H1 (cell line): ENCODE data around the gene ANO9. TPM values are rescaled to one million over a fixed set of nuclear protein-coding genes. Genes with fewer than 3 reads are reported as not detected.

Experiments used
- ATF3 ChIP-seq: IDR thresholded peaks from 2 replicates; pipeline ENCODE4 v1.6.1; 2011; ENCODE audit warnings: low read depth, mild to moderate bottlenecking, low read length; ENCODE audit not compliant: insufficient read depth
- BRCA1 ChIP-seq: IDR thresholded peaks from 2 replicates; pipeline ENCODE4 v1.6.1; 2012; ENCODE audit warnings: low read depth, low read length, improper control_type of control experiment
- CHD7 ChIP-seq: fragments of 300-600 bp; sonication (generic); IDR thresholded peaks from 2 replicates; pipeline ENCODE4 v1.7.1; 2012; ENCODE audit warnings: low read length, moderate library complexity, mild to moderate bottlenecking, inconsistent platforms; ENCODE audit not compliant: insufficient replicate concordance
- GABPA ChIP-seq: IDR thresholded peaks from 2 replicates; pipeline ENCODE4 v1.6.1; 2011; ENCODE audit warnings: mild to moderate bottlenecking, low read length, moderate library complexity, borderline replicate concordance; ENCODE audit not compliant: insufficient read depth
- SAP30 ChIP-seq: fragments of 300-600 bp; sonication (generic); IDR thresholded peaks from 2 replicates; pipeline ENCODE4 v1.7.1; 2012; ENCODE audit warnings: low read length, moderate library complexity, mild to moderate bottlenecking, inconsistent platforms; ENCODE audit not compliant: insufficient read depth, insufficient replicate concordance
- TCF12 ChIP-seq: IDR thresholded peaks from 2 replicates; pipeline ENCODE4 v1.6.1; 2011; ENCODE audit warnings: low read depth, mild to moderate bottlenecking, low read length
- YY1 ChIP-seq: IDR thresholded peaks from 2 replicates; pipeline ENCODE4 v1.6.1; 2011; ENCODE audit warnings: low read depth, mild to moderate bottlenecking, low read length
- polyA plus RNA-seq, 7 experiments: library from polyadenylated mRNA; depleted of rRNA in 3 of 7; stranded (reverse) in 5 of 7; unstranded in 2 of 7; fragments of >200 nt in 5 of 7; fragments of 200-250 nt in 2 of 7; gene quantifications; 1 replicate in 5 of 7; 2 replicates in 1 of 7; 4 replicates in 1 of 7; pipeline versions ENCODE4 v1.2.1 to v1.2.3, GENCODE V29; 2011 to 2013; ENCODE audit warnings: missing spikeins in 2 of 7, mixed read lengths in 2 of 7
- total RNA-seq: library from RNA; stranded (reverse); fragmentation: NEBNext Ultra II Directional; extraction: Animal tissue kit (Norgen Biotek cat#: 25700); gene quantifications from 2 replicates; pipeline ENCODE4 v1.2.1, GENCODE V29; 2021

Gene ANO9
- total and polyA plus RNA-seq, 2 of the 8 experiments (the other 6 are each of a cell fraction or from before 2014, with no cell fraction given): 20.0 to 20.7 TPM

- TF ChIP-seq CHD7 (no peak), YY1 (no peak), SAP30 (no peak), GABPA (no peak), ATF3 (no peak), TCF12 (no peak), BRCA1 (no peak)
These were observed 32.4 kb upstream of the ANO9 start (continued) for GRCh38 chr11:473962-474785.
